ENCODE results near the gene ZNF785.
A peak's percentile ranks its signal among the peaks of the same experiment; 100 is the strongest.
"Not testable (repeated sequence)": the region's sequence is repeated elsewhere in the genome, so short reads cannot be mapped to it uniquely, and the experiment has no call there.

The ZNF785 gene

GRCh38 chr16:30585400-30586191 lies at the start of gene ZNF785:
Gene ZNF785, minus strand, starts transcription at chr16:30585697. Its CDS starts 86 bp downstream, at chr16:30585611.
- DNase-seq: peak; percentile 95

DNA sequence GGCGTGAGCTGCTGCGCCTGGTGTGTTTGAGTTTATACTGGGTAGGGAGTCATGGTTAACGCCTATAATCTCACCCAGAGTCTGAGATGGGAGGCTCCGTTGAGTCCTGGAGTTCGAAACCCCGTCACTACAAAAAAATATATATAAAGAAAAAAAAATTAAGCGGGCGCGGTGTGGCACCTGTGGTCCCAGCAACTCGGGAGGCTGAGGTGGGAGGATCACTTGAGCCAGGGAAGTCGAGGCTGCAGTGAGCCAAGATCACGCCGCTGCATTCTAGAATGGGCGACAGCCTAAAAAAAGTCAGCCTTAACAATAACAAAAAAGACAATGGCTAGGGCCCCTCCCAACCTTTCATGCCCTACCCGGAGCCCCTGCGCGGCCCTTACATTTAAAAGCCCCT lies 48.0 kb upstream of the ZNF785 start:
- DNase-seq: no peak

GRCh38 chr16:30632454-30632853 lies 47.0 kb upstream of the ZNF785 start:
- DNase-seq: not testable (repeated sequence)

DNA sequence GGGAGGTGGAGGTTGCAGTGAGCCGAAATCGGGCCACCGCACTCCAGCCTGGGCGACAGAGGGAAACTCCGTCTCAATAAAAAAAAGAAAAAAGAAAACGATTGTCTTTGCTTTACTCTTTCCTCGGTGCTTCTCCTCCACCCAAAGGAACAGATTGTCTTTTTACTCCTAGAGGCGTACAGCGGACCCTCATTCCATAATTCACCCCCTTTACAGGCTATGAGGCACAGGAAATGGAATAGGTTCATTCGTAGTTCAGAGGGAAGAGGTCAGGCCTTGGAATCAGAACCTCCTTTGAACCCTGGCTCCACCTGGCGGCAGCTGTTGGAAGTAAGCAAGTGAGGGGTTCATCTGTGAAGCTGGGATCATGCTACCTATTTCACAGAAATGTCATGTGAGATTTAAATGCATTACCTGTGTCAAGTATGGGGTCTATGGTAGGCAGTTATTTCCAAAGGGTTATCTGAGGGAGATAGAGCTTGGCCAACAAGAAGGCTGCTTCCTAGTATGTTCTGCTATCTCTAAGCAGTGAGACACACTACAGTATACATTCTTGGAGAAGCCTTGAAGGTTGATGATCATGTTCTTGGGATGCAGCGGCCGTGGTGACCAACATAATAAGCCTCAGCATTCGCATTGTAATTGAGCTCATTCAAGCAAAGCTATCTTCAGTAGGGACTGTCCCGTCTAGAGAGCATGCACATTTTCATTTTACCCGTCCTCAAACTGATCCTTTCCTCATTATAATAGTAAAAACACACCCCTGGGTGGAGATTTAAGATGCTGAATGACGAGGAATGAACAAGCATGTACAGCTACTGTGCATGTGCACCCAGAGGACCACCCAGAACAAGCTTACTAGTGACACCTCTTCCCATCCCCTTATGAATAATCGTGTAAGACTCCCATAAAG lies 43.4 kb upstream of the ZNF785 start:
- peak; percentile 77 for DNase-seq

DNA sequence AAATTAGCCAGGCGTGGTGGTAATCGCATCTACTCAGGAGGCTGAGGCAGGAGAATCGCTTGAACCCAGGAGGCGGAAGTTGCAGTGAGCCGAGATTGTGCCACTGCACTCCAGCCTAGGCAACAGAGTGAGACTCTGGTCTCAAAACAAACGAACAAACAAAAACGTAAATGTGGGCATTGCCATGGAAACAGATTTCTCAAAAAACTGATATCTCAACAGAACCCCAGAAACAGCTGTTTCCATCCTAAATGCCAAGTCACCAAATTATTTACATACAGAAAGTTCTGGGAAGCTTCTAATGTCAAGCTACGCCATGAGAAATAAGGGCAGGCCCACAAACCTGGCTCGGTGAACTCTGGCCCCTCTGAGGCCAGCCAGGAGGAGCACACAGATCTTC lies 40.7 kb upstream of the ZNF785 start:
- DNase-seq: no peak

- no peak for DNase-seq
Observed at GRCh38 chr16:30623536-30624283, 38.2 kb upstream of the ZNF785 start.

DNA sequence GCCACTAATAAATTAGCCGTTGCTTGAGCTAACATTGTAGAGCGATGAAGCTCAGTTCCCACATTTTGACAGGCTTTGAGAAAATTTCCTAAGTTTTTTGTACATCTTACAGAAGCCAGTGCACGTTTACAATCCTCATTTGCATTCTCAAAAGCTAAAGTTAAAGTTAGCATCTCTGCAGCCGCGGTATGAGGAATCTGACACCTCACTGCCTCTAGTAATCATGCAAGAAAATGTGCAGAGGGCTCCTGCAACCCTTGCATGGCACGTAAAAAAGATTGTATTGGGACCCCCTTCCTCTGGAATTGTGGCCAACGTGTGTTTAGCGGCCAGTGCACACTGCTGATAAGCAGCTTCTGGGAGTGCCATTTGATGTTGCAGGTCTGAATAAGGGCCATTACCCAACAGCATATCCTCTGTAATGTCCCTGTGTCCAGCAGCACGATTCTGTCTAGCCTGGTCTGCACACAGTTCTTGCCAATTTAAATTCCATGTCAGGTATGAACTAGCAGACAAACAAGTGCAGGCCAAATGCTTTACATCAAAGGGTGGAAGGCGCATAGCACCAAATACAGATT lies 37.0 kb upstream of the ZNF785 start:
- DNase-seq: no peak

- no peak for DNase-seq
Observed at GRCh38 chr16:30621765-30622164, 36.3 kb upstream of the ZNF785 start.

DNA sequence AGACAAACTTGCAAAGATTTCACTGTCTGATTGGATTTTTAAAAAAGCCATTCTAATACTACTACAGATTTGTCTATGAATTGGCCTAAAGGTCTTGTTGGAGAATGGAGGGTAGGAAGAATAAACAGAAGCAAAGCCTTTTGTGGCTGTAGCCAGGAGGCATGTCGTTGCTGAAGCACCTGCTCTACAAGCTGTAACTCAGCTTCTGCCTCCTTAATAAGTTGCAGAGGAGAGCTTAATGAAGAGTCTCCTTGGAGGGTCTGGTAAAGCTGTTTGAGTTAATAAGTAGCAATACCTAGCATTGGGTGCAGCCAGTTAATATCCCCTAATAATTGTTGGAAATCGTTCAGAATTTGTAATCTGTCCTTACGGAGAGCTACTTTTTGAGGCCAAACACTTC lies 34.7 kb upstream of the ZNF785 start:
- DNase-seq: no peak

GRCh38 chr16:30619638-30620037 lies 34.1 kb upstream of the ZNF785 start:
- DNase-seq: no peak

- no peak for DNase-seq
Observed at GRCh38 chr16:30619202-30619601, 33.7 kb upstream of the ZNF785 start.

GRCh38 chr16:30615358-30616091 lies 30.0 kb upstream of the ZNF785 start:
- DNase-seq: peak; percentile 64

GRCh38 chr16:30609926-30610839 lies 24.7 kb upstream of the ZNF785 start, which contains the start of gene ZNF689:
Gene ZNF689, minus strand, starts transcription at chr16:30610389. Its CDS starts 348 bp downstream, at chr16:30610041.
- peak; percentile 92 for DNase-seq

GRCh38 chr16:30609002-30609925 lies 23.8 kb upstream of the ZNF785 start:
- DNase-seq: peak; percentile 32

DNA sequence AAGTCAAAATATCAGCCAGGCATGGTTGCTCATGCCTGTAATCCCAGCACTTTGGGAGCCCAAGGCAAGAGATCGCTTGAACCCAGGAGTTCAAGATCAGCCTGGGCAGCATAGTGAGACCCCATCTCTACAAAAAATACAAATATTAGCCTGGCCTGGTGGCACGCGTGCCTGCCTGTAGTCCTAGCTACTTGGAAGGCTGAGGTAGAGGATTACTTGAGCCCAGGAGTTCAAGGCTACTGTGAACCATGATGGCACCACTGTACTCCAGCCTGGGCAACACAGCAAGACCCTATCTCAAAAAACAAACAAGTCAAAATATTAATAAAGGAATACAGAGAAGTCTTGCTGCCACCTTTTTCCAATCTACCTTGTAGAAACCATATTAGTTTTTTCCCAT lies 20.5 kb upstream of the ZNF785 start:
- DNase-seq: no peak

DNA sequence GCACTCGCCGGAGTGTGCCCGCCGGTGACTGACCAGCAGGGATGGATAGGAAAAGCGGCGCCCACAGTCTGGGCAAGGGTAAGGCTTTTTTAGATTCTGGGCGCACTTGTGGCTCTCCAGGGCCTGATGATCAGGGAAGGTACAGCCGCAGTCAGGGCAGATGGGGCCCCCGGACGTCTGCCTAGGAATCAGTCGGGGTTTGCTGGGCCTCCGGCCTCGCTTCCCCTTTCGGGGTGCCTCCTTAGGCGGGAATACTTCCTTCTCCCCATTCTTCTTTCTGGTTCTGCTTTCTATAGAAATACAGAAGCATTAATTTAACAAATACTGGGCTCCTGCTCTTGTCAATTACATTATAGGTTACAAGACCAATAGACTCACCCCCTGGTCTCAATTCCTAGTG lies 19.7 kb upstream of the ZNF785 start:
- DNase-seq: peak; percentile 20

- DNase-seq: no peak
Observed at GRCh38 chr16:30604316-30604947, 18.9 kb upstream of the ZNF785 start.

DNA sequence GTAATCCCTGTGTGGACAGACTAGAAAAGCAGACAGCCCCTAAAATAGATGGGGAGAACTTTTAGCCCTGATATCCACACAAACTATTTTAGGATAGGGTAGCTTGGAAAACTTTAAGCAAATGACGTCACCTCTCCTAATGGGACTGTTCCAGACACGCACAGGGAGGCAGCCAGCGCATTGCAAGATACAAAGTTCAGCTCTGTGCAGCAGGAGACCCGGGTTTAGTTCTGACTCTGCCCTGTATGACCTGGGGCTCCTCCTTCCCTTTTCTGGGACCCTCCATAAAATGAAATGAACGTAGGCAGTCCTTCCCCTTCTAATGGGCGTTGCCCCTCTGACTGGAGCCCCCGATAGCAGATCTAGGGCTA lies 18.4 kb upstream of the ZNF785 start:
- DNase-seq: no peak

GRCh38 chr16:30602616-30603277 lies 17.2 kb upstream of the ZNF785 start:
- DNase-seq: no peak
